Kidney epithelial cell (primary cell): ENCODE results near the gene DRD3. TPM values are rescaled to one million over a fixed set of nuclear protein-coding genes. Genes with fewer than 3 reads are reported as not detected.

ENCODE experiments used
- DNase-seq: peaks from one replicate; pipeline ENCODE4 v3.0.0-alpha.2; 2010; ENCODE audit warnings: low read depth
- H3K27me3 ChIP-seq: 2 replicates; pipeline ENCODE4 v1.6.0; 2011; ENCODE audit warnings: low read length; ENCODE audit not compliant: control insufficient read depth, insufficient read depth
- H3K36me3 ChIP-seq: 2 replicates; pipeline ENCODE4 v1.5.1; 2011; ENCODE audit warnings: low read length; ENCODE audit not compliant: control insufficient read depth, insufficient read depth
- H3K4me3 ChIP-seq: 2 replicates; pipeline ENCODE4 v1.5.1; 2011; ENCODE audit warnings: low read depth, mild to moderate bottlenecking, control low read depth, low read length
- total RNA-seq: library from RNA; depleted of rRNA; stranded (reverse); fragments of >200 nt; gene quantifications from 2 replicates; pipeline ENCODE4 v1.2.3, GENCODE V29; 2015
- TF ChIP-seq, protein P1 (sequence below): IDR thresholded peaks from 2 replicates; pipeline ENCODE4 v1.5.1; 2011; ENCODE audit warnings: mild to moderate bottlenecking, moderate library complexity, low read length, control low read depth, inconsistent platforms; ENCODE audit not compliant: insufficient read depth, poor library complexity, severe bottlenecking

The DRD3 gene
- total RNA-seq, 1 donor from 2014 or later, result not detected

DNA sequence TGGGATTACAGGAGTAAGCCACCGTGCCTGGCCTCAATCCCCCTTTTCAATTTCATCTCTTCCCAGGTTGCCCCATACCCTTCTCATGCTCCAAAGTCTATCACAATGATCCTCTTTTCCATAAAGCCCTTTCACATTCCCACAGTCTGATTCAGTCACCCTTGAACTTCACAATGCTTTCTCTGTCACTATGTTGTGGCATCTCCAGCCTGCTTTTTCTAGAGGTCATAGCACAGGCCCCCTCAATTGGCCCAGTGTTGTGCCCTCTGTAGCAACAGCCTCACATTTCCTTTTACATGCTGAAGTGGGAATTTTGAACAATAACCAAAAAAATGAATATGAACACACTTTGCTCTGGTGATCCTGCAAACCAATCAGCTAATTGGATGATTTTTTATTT is 21.5 kb downstream of the DRD3 start:
- DNase-seq, result no peak
- Histone ChIP-seq H3K27me3 (peaks cover 5% of the 10 kb centered on the region), H3K36me3 (no peaks in the 10 kb centered on the region), H3K4me3 (no peak overlapping the region)
- TF ChIP-seq, protein P1, sequence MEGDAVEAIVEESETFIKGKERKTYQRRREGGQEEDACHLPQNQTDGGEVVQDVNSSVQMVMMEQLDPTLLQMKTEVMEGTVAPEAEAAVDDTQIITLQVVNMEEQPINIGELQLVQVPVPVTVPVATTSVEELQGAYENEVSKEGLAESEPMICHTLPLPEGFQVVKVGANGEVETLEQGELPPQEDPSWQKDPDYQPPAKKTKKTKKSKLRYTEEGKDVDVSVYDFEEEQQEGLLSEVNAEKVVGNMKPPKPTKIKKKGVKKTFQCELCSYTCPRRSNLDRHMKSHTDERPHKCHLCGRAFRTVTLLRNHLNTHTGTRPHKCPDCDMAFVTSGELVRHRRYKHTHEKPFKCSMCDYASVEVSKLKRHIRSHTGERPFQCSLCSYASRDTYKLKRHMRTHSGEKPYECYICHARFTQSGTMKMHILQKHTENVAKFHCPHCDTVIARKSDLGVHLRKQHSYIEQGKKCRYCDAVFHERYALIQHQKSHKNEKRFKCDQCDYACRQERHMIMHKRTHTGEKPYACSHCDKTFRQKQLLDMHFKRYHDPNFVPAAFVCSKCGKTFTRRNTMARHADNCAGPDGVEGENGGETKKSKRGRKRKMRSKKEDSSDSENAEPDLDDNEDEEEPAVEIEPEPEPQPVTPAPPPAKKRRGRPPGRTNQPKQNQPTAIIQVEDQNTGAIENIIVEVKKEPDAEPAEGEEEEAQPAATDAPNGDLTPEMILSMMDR, result no peak

DNA sequence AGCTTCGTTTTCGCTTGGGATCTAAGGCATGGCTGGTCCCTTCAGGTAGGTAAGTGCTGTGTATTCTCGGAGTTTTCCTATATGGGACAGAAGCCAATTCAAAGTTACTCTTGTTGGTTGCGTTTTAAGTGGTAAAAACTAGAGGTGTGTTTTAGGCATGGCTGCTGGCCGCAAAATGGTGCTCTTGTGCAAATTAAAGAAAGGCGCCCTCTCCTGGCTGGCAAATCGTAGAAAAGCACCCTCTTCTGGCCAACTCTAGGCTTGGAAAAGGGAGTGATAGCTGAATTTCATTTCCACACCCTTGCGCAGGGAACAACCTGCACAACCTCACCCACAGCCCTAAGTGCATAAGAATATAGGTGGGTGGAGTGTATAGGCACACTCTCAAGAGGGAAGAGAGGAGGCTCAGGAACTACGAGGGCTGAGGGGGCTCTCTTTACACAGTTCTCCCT is 23.5 kb downstream of the DRD3 start:
- TF ChIP-seq, protein P1, result peak; percentile 56
- Histone ChIP-seq H3K36me3 (no peaks in the 10 kb centered on the region), H3K4me3 (no peak overlapping the region), H3K27me3 (peaks cover 5% of the 10 kb centered on the region)
- DNase-seq, result no peak

DNA sequence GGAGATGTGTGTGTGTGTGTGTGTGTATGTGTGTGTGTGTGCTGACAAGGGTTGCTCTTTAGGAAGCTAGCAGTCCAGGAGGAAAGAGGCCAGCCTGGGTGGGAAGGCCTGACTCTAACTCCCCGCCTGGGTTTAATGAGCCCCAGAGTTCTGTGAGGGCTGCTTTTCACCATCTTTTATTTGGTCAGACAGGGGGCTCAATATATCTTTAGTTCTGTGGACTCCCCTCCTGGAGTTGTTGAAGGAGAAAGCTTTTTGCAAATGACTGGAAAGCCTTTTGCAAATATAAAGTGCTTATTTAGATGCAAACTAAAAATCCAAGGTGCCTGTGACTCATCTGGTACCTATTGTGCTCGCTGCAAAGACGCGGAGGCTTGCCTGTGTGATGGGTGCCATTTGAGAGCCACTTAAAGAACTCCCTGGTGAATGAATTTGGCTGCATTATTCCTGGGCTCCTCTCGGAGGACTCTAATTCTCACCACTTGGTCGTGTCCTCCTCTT is 24.5 kb downstream of the DRD3 start:
- TF ChIP-seq, protein P1, result no peak
- Histone ChIP-seq H3K27me3 (peaks cover 4% of the 10 kb centered on the region), H3K4me3 (no peak overlapping the region), H3K36me3 (no peaks in the 10 kb centered on the region)
- no peak for DNase-seq

DNA sequence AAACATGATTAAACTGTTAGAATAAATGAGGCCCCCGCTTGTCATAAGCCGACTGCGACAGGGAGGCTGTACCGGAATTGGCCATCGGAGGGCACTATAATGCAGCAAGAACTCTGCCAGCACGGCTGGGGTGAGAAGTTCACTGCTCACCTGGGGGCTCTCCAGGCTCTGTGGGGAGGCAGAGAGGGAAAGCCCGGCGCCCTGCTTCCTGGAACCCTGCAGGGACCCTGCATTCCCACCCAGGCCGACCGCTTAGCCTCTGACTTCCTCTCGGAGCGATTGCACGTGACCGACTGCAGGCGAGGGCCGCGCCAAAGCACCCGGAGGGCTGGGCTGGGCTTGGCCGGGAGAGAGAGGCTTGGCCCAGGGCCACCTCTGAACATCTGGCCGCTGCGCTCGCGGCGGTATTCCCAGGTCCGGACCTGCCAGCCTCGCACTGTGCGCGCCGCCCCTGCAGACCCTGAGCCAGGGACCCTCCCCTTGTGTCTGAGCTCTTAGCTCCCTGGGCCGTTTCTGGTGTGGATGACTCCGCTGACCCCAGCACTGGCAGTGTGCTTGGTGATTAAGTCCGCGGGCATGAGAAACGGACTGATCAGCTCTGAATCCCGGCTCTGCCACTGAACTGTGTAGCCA is 26.2 kb downstream of the DRD3 start:
- Histone ChIP-seq H3K4me3 (peak overlapping the region; percentile 31), H3K36me3 (no peaks in the 10 kb centered on the region), H3K27me3 (no peaks in the 10 kb centered on the region)
- TF ChIP-seq, protein P1, result peak; percentile 90
- DNase-seq, result peak; percentile 67

DNA sequence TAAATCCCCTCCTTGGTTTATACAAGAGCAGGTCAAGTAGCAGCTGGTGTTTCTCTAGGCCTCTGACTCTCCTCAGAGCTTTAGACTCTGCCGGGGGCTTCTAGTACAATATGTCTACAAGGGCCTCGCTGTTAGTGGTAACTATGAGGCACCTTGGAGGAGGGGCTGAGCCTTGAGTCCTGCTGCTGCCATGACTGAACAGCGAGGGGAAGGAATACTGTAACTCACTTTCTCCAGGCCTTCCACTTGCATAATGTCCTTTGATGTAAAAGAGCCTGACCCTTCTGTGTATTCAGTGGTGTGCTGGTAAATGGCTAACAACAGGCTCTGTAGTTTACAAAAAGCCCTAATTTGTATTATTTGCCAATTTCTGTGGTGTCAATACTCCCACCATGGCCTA is 27.8 kb downstream of the DRD3 start:
- DNase-seq, result no peak
- no peak overlapping the region for H3K4me3 ChIP-seq
- no peaks in the 10 kb centered on the region for H3K27me3 ChIP-seq
- no peaks in the 10 kb centered on the region for H3K36me3 ChIP-seq
- TF ChIP-seq, protein P1, result no peak

DNA sequence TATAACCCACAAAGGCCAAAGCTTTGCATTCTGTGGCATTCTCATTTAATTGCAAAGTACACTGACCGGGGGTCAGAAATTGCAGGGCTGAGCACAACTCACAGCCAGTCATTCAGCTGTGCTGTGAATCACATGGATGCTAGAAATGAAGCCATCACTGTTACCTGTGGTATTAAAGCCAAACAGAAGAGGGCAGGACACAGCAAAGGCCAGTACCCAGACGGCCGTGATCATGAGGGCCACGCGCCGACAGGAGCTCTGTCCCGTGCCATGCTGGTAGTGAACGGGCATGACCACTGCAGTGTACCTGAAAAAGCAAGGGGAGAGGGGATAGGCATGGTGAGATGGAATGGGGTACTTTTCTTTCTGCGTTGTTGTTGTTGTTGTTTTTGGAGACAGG is 31.6 kb downstream of the DRD3 start:
- H3K4me3 ChIP-seq, result no peak overlapping the region
- no peak for DNase-seq
- TF ChIP-seq, protein P1, result no peak
- no peaks in the 10 kb centered on the region for H3K36me3 ChIP-seq
- no peaks in the 10 kb centered on the region for H3K27me3 ChIP-seq
